ENCODE results near the gene MZB1. TPM values are rescaled to one million over a fixed set of nuclear protein-coding genes. Genes with fewer than 3 reads are reported as not detected.

MZB1 gene
- total RNA-seq, 2 experiments from 2014 or later = 51.7 to 61.1 TPM

- Mint-ChIP-seq H3K27me3 (no peaks in the 10 kb centered on the region), H3K4me3 (no peak overlapping the region), H3K9me3 (ENCODE audit: low read depth) (no peaks in the 10 kb centered on the region), H3K36me3 (peaks cover 5% of the 10 kb centered on the region), H3K4me1 (peaks cover 35% of the 10 kb centered on the region), H3K27ac (no peak overlapping the region)
- DNase-seq = no peak
- CTCF ChIA-PET = interaction anchor here (0.6 to 3.7 kb wide), 6 partner anchors 11 to 106 kb away, joined by 3 to 13 read pairs (median 3); partner anchors contain the start of gene PAIP2
- no peak for ATAC-seq
These were observed 17.2 kb upstream of the MZB1 start for GRCh38 chr5:139406963-139407362.

GRCh38 chr5:139404484-139404840 lies 14.7 kb upstream of the MZB1 start:
- H3K27me3 Mint-ChIP-seq = no peaks in the 10 kb centered on the region
- CTCF ChIA-PET = interaction anchor here (0.6 to 4.2 kb wide), 12 partner anchors 9 to 829 kb away, joined by 3 to 32 read pairs (median 4); partner anchors contain the start of genes HSPA9, MZB1, PAIP2 and PROB1
- H3K27ac Mint-ChIP-seq = peak overlapping the region; percentile 99
- peaks cover 3% of the 10 kb centered on the region for H3K36me3 Mint-ChIP-seq
- DNase-seq = no peak
- peaks cover 40% of the 10 kb centered on the region for H3K4me1 Mint-ChIP-seq
- H3K9me3 Mint-ChIP-seq (ENCODE audit: low read depth) = no peaks in the 10 kb centered on the region
- ATAC-seq = peak; percentile 1
- peak overlapping the region; percentile 92 for H3K4me3 Mint-ChIP-seq

GRCh38 chr5:139403787-139404483 lies 14.2 kb upstream of the MZB1 start, which contains the start of gene SPATA24:
Gene SPATA24, minus strand, starts transcription at chr5:139404089. Its CDS starts 29 bp downstream, at chr5:139404060.
- peak within 1 kb of the TSS; percentile 92 for H3K4me3 Mint-ChIP-seq
- H3K36me3 Mint-ChIP-seq = peaks cover 6% of the 10 kb centered on the region
- ATAC-seq = peak; percentile 95
- peaks cover 45% of the 10 kb centered on the region for H3K4me1 Mint-ChIP-seq
- peak within 1 kb of the TSS; percentile 99 for H3K27ac Mint-ChIP-seq
- CTCF ChIA-PET = interaction anchor here (0.6 to 4.2 kb wide), 18 partner anchors 8 to 828 kb away, joined by 3 to 32 read pairs (median 4); partner anchors contain the start of genes HSPA9, MZB1, PAIP2 and PROB1
- H3K27me3 Mint-ChIP-seq = no peaks in the 10 kb centered on the region
- DNase-seq = peak; percentile 99
- H3K9me3 Mint-ChIP-seq (ENCODE audit: low read depth) = no peaks in the 10 kb centered on the region

GRCh38 chr5:139403418-139403786 lies 13.7 kb upstream of the MZB1 start:
- no peaks in the 10 kb centered on the region for H3K9me3 Mint-ChIP-seq (ENCODE audit: low read depth)
- H3K4me3 Mint-ChIP-seq = peak overlapping the region; percentile 92
- H3K27me3 Mint-ChIP-seq = no peaks in the 10 kb centered on the region
- H3K4me1 Mint-ChIP-seq = peaks cover 47% of the 10 kb centered on the region
- ATAC-seq (no peak), DNase-seq (no peak)
- peaks cover 6% of the 10 kb centered on the region for H3K36me3 Mint-ChIP-seq
- CTCF ChIA-PET = interaction anchor here (0.7 to 4.2 kb wide), 17 partner anchors 8 to 828 kb away, joined by 3 to 32 read pairs (median 5); partner anchors contain the start of genes HSPA9, MZB1, PROB1 and STING1
- peak overlapping the region; percentile 99 for H3K27ac Mint-ChIP-seq

GRCh38 chr5:139402561-139403158 lies 12.9 kb upstream of the MZB1 start:
- Mint-ChIP-seq H3K4me3 (peak overlapping the region; percentile 92), H3K27me3 (no peaks in the 10 kb centered on the region), H3K9me3 (ENCODE audit: low read depth) (no peaks in the 10 kb centered on the region), H3K36me3 (peaks cover 8% of the 10 kb centered on the region), H3K4me1 (peaks cover 50% of the 10 kb centered on the region), H3K27ac (peak overlapping the region; percentile 99)
- CTCF ChIA-PET = interaction anchor here (0.7 to 4.2 kb wide), 17 partner anchors 8 to 861 kb away, joined by 3 to 32 read pairs (median 5); partner anchors contain the start of genes MZB1, PROB1 and STING1
- ATAC-seq = no peak
- DNase-seq = peak; percentile 53

- DNase-seq (no peak), ATAC-seq (no peak)
- Mint-ChIP-seq H3K4me3 (no peak overlapping the region), H3K36me3 (peaks cover 11% of the 10 kb centered on the region), H3K4me1 (peaks cover 53% of the 10 kb centered on the region), H3K27ac (no peak overlapping the region), H3K9me3 (ENCODE audit: low read depth) (no peaks in the 10 kb centered on the region), H3K27me3 (no peaks in the 10 kb centered on the region)
- CTCF ChIA-PET = interaction anchor here (0.8 to 4.2 kb wide), 12 partner anchors 10 to 860 kb away, joined by 3 to 32 read pairs (median 4); partner anchors contain the start of gene MZB1
These were observed 11.8 kb upstream of the MZB1 start for GRCh38 chr5:139401546-139401945.

GRCh38 chr5:139399501-139400121 lies 9.9 kb upstream of the MZB1 start:
- H3K27me3 Mint-ChIP-seq = no peaks in the 10 kb centered on the region
- no peak overlapping the region for H3K4me3 Mint-ChIP-seq
- peaks cover 19% of the 10 kb centered on the region for H3K36me3 Mint-ChIP-seq
- peaks cover 61% of the 10 kb centered on the region for H3K4me1 Mint-ChIP-seq
- no peaks in the 10 kb centered on the region for H3K9me3 Mint-ChIP-seq (ENCODE audit: low read depth)
- CTCF ChIA-PET = interaction anchor here (1.3 to 1.6 kb wide), 3 partner anchors 12 to 113 kb away, joined by 3 to 4 read pairs (median 3); no protein-coding TSS in a partner anchor
- H3K27ac Mint-ChIP-seq = peak overlapping the region; percentile 74
- ATAC-seq (no peak), DNase-seq (no peak)

GRCh38 chr5:139397921-139398320 lies 8.2 kb upstream of the MZB1 start:
- ATAC-seq (no peak), DNase-seq (no peak)
- CTCF ChIA-PET = interaction anchor here (1.5 kb wide), 1 partner anchor 23 kb away, joined by 3 read pairs; no protein-coding TSS in a partner anchor
- H3K4me1 Mint-ChIP-seq = peaks cover 48% of the 10 kb centered on the region
- peaks cover 19% of the 10 kb centered on the region for H3K36me3 Mint-ChIP-seq
- no peak overlapping the region for H3K27ac Mint-ChIP-seq
- no peaks in the 10 kb centered on the region for H3K9me3 Mint-ChIP-seq (ENCODE audit: low read depth)
- no peak overlapping the region for H3K4me3 Mint-ChIP-seq
- H3K27me3 Mint-ChIP-seq = no peaks in the 10 kb centered on the region

- Mint-ChIP-seq H3K4me3 (no peak overlapping the region), H3K4me1 (peaks cover 44% of the 10 kb centered on the region), H3K27me3 (no peaks in the 10 kb centered on the region), H3K36me3 (peaks cover 21% of the 10 kb centered on the region), H3K27ac (no peak overlapping the region), H3K9me3 (ENCODE audit: low read depth) (no peaks in the 10 kb centered on the region)
- CTCF ChIA-PET = interaction anchor here (1.5 kb wide), 2 partner anchors 23 to 27 kb away, joined by 5 read pairs; no protein-coding TSS in a partner anchor
- DNase-seq = no peak
- no peak for ATAC-seq
These were observed 7.0 kb upstream of the MZB1 start for GRCh38 chr5:139396691-139397090.

- CTCF ChIA-PET = interaction anchor here (0.6 to 2.5 kb wide), 6 partner anchors 7 to 817 kb away, joined by 3 to 13 read pairs (median 5); partner anchors contain the start of genes PAIP2 and SPATA24
- peaks cover 21% of the 10 kb centered on the region for H3K36me3 Mint-ChIP-seq
- H3K4me1 Mint-ChIP-seq = peaks cover 50% of the 10 kb centered on the region
- H3K27ac Mint-ChIP-seq = peak overlapping the region; percentile 2
- H3K27me3 Mint-ChIP-seq = no peaks in the 10 kb centered on the region
- ATAC-seq = no peak
- DNase-seq = no peak
- H3K9me3 Mint-ChIP-seq (ENCODE audit: low read depth) = no peaks in the 10 kb centered on the region
- peak overlapping the region; percentile 30 for H3K4me3 Mint-ChIP-seq
These were observed 6.3 kb upstream of the MZB1 start for GRCh38 chr5:139395844-139396640.

GRCh38 chr5:139394654-139395566 lies 5.2 kb upstream of the MZB1 start, which contains the start of gene PROB1:
Gene PROB1, minus strand, starts transcription at chr5:139395104. Its CDS starts 23 bp downstream, at chr5:139395081.
- H3K4me3 Mint-ChIP-seq = peak within 1 kb of the TSS; percentile 96
- peaks cover 60% of the 10 kb centered on the region for H3K4me1 Mint-ChIP-seq
- H3K9me3 Mint-ChIP-seq (ENCODE audit: low read depth) = no peaks in the 10 kb centered on the region
- H3K27ac Mint-ChIP-seq = peak within 1 kb of the TSS; percentile 92
- peaks cover 22% of the 10 kb centered on the region for H3K36me3 Mint-ChIP-seq
- CTCF ChIA-PET = interaction anchor here (0.9 to 2.5 kb wide), 7 partner anchors 8 to 119 kb away, joined by 3 to 13 read pairs (median 5); partner anchors contain the start of genes PAIP2 and SPATA24
- no peaks in the 10 kb centered on the region for H3K27me3 Mint-ChIP-seq
- DNase-seq = no peak
- ATAC-seq = no peak

Data from activated CD8-positive, alpha-beta memory T cell treated with anti-CD3 and anti-CD28 coated beads, Interleukin-2, amount 10 ng/mL, durations not matched to agents 7 days and 5 days (primary cell).